Raji (cell line): ENCODE results near the gene SH3BP2.

Source experiments
- POLR2A ChIP-seq: IDR thresholded peaks from 2 replicates; pipeline ENCODE4 v1.6.1; 2011; ENCODE audit warnings: low read depth, low read length, control low read depth; ENCODE audit not compliant: insufficient read depth

Gene SH3BP2

GRCh38 chr4:2787230-2788100 is 5.4 kb upstream of the SH3BP2 start:
- no peak for TF ChIP-seq POLR2A

DNA sequence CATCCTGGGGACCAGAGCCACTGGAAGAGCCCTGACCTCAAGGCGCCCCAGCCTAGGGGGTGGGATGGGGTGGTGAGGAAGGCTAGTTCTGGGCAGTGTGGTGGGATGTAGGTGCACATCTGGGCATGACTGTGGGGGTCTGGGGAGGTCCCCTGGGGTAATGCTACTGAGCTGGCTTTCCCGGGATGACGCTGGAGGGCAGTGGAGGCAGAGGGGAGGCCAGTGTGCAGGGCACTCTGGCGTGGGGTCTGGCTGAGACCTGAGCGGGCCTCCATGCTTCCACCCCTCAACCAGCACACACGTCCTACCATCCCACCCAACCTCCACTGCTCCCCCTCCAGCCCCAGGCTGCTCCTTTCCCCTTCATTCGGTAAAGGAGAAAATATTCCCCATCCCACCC is 4.8 kb upstream of the SH3BP2 start:
- TF ChIP-seq POLR2A, result no peak

GRCh38 chr4:2788532-2789103 is 4.3 kb upstream of the SH3BP2 start:
- TF ChIP-seq POLR2A, result no peak

DNA sequence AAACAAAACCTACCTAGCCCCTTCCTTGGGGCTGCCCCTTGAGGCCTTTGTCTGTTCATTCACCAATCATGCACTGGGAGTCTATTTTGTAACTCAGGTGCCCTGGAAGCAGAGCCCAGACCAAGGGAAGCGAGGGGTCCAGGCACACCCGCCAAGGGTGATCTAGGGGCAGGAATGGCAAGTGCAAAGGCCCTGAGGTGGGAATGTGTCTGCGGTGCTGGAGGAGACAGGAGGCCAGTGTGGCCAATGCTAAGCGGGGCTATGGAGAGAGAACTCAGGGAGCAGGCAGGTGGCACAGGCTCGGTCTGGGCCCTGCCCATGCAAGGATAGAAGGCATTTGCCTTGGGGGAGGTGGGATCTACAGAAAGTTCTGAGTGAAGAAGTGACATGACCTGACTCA is 3.5 kb upstream of the SH3BP2 start:
- no peak for TF ChIP-seq POLR2A

- TF ChIP-seq POLR2A, result no peak
Measured at GRCh38 chr4:2789793-2790582, 2.9 kb upstream of the SH3BP2 start.

DNA sequence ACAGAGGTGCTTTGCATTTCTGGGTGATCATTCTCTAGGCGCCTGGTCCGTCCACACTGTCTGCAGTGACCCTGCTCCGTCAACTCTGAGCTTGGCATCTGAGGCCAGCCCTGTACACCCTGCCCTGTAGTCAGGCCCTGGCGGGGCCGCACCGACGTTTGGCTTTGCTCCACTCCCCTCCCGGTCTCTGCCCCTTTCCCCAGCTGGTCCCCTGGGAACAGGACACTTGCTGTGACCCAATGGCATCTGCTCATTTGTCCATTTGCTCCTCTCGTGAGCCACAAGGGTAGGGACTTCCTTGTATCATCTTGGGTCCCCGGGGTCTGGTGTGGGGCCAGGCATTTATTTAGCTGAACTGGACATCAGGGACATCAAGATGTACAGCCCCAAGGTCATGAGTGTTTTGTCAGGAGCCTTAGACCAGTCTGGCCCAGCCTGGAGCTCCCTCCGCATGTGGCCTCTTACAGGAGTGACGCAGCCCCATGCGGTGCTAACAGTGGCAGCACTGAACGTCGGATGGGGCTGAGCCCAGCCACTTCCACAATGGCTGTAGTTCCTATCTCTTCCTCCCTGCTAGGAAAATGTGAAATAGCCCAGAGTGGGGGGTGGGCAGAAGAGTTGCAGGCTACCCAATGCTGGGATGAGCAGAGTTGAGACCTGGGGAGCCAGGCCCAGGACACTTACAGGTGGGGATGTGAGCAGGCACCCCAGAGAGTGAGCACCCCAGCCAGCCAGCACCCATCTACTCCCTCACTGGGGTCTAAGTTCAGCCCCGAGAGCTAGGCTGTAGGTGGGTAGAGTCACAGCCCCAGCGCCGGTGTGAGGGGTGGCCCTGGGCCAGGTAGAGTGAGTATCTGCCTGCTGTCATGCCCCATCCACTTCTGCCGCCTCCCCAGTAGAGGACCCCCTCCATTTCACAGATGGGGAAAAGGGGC is 2.0 kb upstream of the SH3BP2 start:
- TF ChIP-seq POLR2A, result no peak

- no peak for TF ChIP-seq POLR2A
Measured at GRCh38 chr4:2791518-2792395, 1.1 kb upstream of the SH3BP2 start.

GRCh38 chr4:2792396-2792710 is 532 bp upstream of the SH3BP2 start:
- TF ChIP-seq POLR2A, result no peak

- TF ChIP-seq POLR2A, result no peak
Measured at GRCh38 chr4:2793586-2794485, 951 bp downstream of the SH3BP2 start.

DNA sequence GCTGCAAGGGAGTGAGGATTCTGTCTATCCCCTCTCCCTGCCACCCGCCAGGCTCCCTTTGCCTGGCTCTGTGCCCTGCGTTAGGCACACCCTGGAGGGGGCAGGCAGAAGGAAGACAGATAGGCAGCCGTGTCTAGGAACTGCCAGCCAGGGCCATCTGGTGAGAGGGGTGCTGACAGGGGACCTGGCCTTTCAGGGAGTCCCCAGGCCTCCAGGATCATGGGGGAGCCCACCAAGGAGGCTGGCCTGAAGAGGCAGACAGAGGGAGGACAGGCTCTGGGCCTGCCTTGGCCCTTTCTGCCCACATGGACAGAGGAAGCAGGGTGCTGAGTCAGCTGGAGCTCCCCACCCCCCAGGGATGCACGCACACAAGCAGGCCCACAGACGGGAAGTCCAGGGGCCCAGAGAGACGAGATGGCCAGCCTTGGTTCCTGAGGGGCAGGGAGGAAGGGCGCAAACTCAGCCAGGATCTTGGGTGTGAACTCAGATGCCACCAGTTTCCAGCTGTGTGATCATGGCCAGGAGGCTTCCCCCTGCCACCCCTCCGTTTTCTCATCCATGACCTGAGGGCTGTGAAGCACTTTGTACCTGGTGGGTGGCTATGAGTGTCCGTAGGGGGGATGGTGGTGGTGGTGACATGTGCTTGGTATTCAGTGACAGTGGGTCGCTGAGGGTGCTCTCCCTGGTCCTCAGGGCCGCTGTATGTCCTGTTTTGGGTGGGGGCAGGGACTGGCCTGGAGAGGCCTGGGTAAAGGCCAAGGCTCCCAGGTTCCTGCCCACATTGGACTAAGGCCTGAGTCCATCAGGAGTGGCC is 1.8 kb downstream of the SH3BP2 start:
- no peak for TF ChIP-seq POLR2A

GRCh38 chr4:2795300-2795892 is 2.5 kb downstream of the SH3BP2 start:
- no peak for TF ChIP-seq POLR2A
